SJSA1 (cell line): ENCODE data around the gene YDJC. TPM values are rescaled to one million over a fixed set of nuclear protein-coding genes. Genes with fewer than 3 reads are reported as not detected.
"Not testable (repeated sequence)": the region's sequence is repeated elsewhere in the genome, so short reads cannot be mapped to it uniquely, and the experiment has no call there.

Experiments
- DNase-seq, 2 experiments: peaks; one replicate each; pipeline ENCODE4 v3.0.0-alpha.2; 2015 to 2020; ENCODE audit warnings: low spot score in 2 of 2, low read depth in 1 of 2
- H3K27ac ChIP-seq: fragments of 250-450 bp; sonication (Bioruptor Pico); 2 replicates; pipeline ENCODE4 v1.5.1; 2020; ENCODE audit warnings: mild to moderate bottlenecking, moderate library complexity
- H3K27me3 ChIP-seq: fragments of 250-450 bp; sonication (Bioruptor Pico); replicated peaks from 2 replicates; pipeline ENCODE4 v1.5.1; 2020; ENCODE audit warnings: mild to moderate bottlenecking, moderate library complexity
- H3K36me3 ChIP-seq: fragments of 250-450 bp; sonication (Bioruptor Pico); 2 replicates; pipeline ENCODE4 v1.5.1; 2020; ENCODE audit warnings: mild to moderate bottlenecking
- H3K4me1 ChIP-seq: fragments of 250-450 bp; sonication (Bioruptor Pico); replicated peaks from 2 replicates; pipeline ENCODE4 v1.6.1; 2021; ENCODE audit warnings: mild to moderate bottlenecking
- H3K4me3 ChIP-seq: fragments of 250-450 bp; sonication (Bioruptor Pico); 2 replicates; pipeline ENCODE4 v1.5.1; 2020; ENCODE audit warnings: mild to moderate bottlenecking
- H3K9me3 ChIP-seq: fragments of 250-450 bp; sonication (Bioruptor Pico); replicated peaks from 2 replicates; pipeline ENCODE4 v1.5.1; 2020; ENCODE audit warnings: mild to moderate bottlenecking
- total RNA-seq: library from RNA; depleted of rRNA; stranded (reverse); fragments of >200 nt; shearing (Covaris generic); gene quantifications from 2 replicates; pipeline ENCODE4 v1.2.3, GENCODE V29; 2014

YDJC gene
- total RNA-seq, 1 experiment from 2014 or later = 36.4 TPM

DNA sequence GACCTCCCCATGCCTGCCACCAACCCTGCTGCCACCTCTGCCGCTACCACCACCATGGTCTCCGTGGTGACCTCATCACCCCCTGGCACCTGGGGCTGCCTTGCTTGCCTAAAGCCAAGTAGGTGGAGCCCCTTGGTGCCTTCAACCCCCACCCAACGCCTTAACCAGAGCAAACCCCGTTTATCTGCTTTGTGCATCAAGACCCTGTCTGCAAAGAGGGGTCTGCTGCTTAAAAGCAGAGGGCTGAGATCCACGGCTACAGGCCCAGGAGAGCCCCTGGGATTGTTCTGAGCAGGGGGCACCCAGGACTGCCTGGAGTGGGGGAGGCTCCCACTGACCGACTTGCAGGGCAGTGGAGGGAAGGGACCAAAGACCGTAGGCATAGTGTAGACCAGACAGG lies 31.1 kb upstream of the YDJC start:
- no peaks in the 10 kb centered on the region for H3K9me3 ChIP-seq
- no peaks in the 10 kb centered on the region for H3K27me3 ChIP-seq
- H3K4me3 ChIP-seq = no peak overlapping the region
- H3K4me1 ChIP-seq = peaks cover 21% of the 10 kb centered on the region
- H3K27ac ChIP-seq = no peak overlapping the region
- no peak for DNase-seq
- H3K36me3 ChIP-seq = peaks cover 2% of the 10 kb centered on the region

GRCh38 chr22:21659864-21660525 lies 30.2 kb upstream of the YDJC start:
- Histone ChIP-seq H3K27me3 (no peaks in the 10 kb centered on the region), H3K4me1 (peaks cover 14% of the 10 kb centered on the region), H3K9me3 (no peaks in the 10 kb centered on the region), H3K4me3 (no peak overlapping the region), H3K27ac (no peak overlapping the region), H3K36me3 (peaks cover 7% of the 10 kb centered on the region)
- no peak for DNase-seq

GRCh38 chr22:21657360-21658032 lies 27.7 kb upstream of the YDJC start:
- peak overlapping the region; percentile 43 for H3K4me3 ChIP-seq

GRCh38 chr22:21657020-21657359 lies 27.2 kb upstream of the YDJC start:
- H3K4me3 ChIP-seq = peak overlapping the region; percentile 43
- peaks cover 34% of the 10 kb centered on the region for H3K36me3 ChIP-seq
- no peaks in the 10 kb centered on the region for H3K27me3 ChIP-seq
- no peaks in the 10 kb centered on the region for H3K9me3 ChIP-seq
- H3K4me1 ChIP-seq = peaks cover 23% of the 10 kb centered on the region
- no peak for DNase-seq
- H3K27ac ChIP-seq = no peak overlapping the region

More at GRCh38 chr22:21657360-21658032, 27.7 kb upstream of the YDJC start:
- Histone ChIP-seq H3K27me3 (no peaks in the 10 kb centered on the region), H3K4me1 (peaks cover 23% of the 10 kb centered on the region), H3K9me3 (no peaks in the 10 kb centered on the region), H3K36me3 (peaks cover 29% of the 10 kb centered on the region), H3K27ac (no peak overlapping the region)
- DNase-seq = peak; percentile 75 to 78

- H3K27ac ChIP-seq = peak overlapping the region; percentile 69; the same call in 1 of the 2 replicates
- peaks cover 42% of the 10 kb centered on the region for H3K36me3 ChIP-seq
- no peaks in the 10 kb centered on the region for H3K9me3 ChIP-seq
- no peak for DNase-seq
- peak overlapping the region; percentile 66 for H3K4me3 ChIP-seq
- H3K27me3 ChIP-seq = no peaks in the 10 kb centered on the region
- H3K4me1 ChIP-seq = peaks cover 30% of the 10 kb centered on the region
These were observed 23.0 kb upstream of the YDJC start for GRCh38 chr22:21652547-21653545.

- H3K4me3 ChIP-seq = peak overlapping the region; percentile 66
- H3K36me3 ChIP-seq = peaks cover 46% of the 10 kb centered on the region
- no peaks in the 10 kb centered on the region for H3K9me3 ChIP-seq
- DNase-seq = peak; percentile 89 to 93
- H3K27me3 ChIP-seq = no peaks in the 10 kb centered on the region
- H3K27ac ChIP-seq = peak overlapping the region; percentile 69
- H3K4me1 ChIP-seq = peaks cover 22% of the 10 kb centered on the region
These were observed 22.3 kb upstream of the YDJC start for GRCh38 chr22:21652010-21652546.

DNA sequence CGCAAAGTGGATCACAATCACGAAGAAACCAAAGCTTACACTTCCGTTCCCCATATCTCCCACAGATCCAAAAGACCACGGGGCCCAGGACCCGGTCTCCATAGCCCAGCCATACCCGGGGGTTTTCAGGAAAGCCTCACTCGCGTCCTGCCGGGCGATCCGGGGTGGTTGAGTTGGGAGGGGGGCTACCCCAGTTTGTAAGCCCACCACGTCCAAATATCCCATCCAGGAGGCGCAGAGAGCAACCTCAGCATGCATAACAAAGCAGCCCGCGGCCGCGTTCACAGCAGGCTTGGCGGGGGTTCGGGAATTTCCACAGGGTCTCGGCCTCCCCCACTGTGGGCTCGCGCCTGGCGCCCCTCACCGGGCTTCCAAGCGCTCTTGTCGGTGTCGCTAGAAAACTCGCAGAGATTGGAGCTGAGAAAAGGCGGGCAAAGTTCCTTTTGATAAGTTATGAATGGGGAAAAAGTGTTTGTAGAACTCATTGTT lies 21.7 kb upstream of the YDJC start:
- Histone ChIP-seq H3K27ac (peak overlapping the region; percentile 69), H3K9me3 (no peaks in the 10 kb centered on the region), H3K27me3 (no peaks in the 10 kb centered on the region), H3K4me3 (peak overlapping the region; percentile 66), H3K4me1 (peaks cover 21% of the 10 kb centered on the region), H3K36me3 (peaks cover 49% of the 10 kb centered on the region)
- no peak for DNase-seq

DNA sequence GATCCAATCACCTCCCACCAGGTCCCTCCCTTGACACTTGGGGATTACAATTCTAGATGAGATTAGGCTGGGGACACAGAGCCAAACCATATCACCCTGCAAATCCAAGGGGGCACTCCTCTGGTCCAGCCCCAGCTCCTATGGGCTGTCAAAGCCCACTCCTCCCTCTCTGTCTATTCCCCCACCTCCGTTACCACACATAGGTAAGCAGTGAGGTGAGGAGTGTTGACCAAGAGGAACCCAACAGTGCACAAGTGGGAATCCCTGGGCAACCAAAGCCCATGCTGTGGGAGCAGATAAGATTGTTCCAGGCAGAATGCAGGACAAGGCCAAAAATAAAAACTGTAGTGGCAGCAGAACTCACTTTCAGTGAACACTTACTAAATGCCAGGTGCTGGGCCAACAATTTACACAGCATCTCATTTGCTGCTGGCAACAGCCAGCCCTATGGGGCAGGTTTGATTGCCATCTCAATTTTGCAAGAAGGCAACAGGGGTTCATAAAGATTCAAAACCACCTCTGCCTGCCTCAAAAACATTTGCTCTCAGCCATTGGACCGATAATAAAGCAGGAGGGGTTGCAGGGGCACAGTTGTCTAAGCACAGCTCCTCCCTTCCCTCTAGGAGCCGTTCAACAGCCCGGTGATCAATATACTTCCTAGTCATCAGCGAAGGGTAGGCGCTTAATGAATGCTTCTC lies 21.1 kb upstream of the YDJC start:
- Histone ChIP-seq H3K27ac (peak overlapping the region; percentile 69), H3K4me3 (peak overlapping the region; percentile 66), H3K9me3 (no peaks in the 10 kb centered on the region), H3K27me3 (no peaks in the 10 kb centered on the region), H3K36me3 (peaks cover 55% of the 10 kb centered on the region), H3K4me1 (peaks cover 21% of the 10 kb centered on the region)
- DNase-seq = no peak

- Histone ChIP-seq H3K36me3 (peaks cover 50% of the 10 kb centered on the region), H3K27me3 (no peaks in the 10 kb centered on the region), H3K4me1 (peaks cover 21% of the 10 kb centered on the region), H3K27ac (no peak overlapping the region), H3K9me3 (no peaks in the 10 kb centered on the region), H3K4me3 (no peak overlapping the region)
- no peak for DNase-seq
These were observed 20.5 kb upstream of the YDJC start for GRCh38 chr22:21650280-21650679.

- H3K27ac ChIP-seq = no peak overlapping the region
- H3K36me3 ChIP-seq = peaks cover 31% of the 10 kb centered on the region
- no peaks in the 10 kb centered on the region for H3K9me3 ChIP-seq
- peaks cover 15% of the 10 kb centered on the region for H3K4me1 ChIP-seq
- H3K4me3 ChIP-seq = no peak overlapping the region
- DNase-seq = peak; percentile 58 to 77
- H3K27me3 ChIP-seq = no peaks in the 10 kb centered on the region
These were observed 17.1 kb upstream of the YDJC start for GRCh38 chr22:21646608-21647590.

- peaks cover 15% of the 10 kb centered on the region for H3K4me1 ChIP-seq
- not testable (repeated sequence) for H3K27me3 ChIP-seq, H3K9me3 ChIP-seq, H3K4me3 ChIP-seq, DNase-seq, H3K27ac ChIP-seq
- peaks cover 31% of the 10 kb centered on the region for H3K36me3 ChIP-seq
These were observed 15.7 kb upstream of the YDJC start for GRCh38 chr22:21645513-21645912.
